NOMO-1 (cell line): ENCODE measurements around the gene SF3A2.

Experiments used
- DNase-seq, 2 experiments: peaks; one replicate each; lab custom pipeline; 2025; ENCODE audit not compliant: unreplicated experiment in 2 of 2; lab: John Stamatoyannopoulos, UW

SF3A2 gene

DNA sequence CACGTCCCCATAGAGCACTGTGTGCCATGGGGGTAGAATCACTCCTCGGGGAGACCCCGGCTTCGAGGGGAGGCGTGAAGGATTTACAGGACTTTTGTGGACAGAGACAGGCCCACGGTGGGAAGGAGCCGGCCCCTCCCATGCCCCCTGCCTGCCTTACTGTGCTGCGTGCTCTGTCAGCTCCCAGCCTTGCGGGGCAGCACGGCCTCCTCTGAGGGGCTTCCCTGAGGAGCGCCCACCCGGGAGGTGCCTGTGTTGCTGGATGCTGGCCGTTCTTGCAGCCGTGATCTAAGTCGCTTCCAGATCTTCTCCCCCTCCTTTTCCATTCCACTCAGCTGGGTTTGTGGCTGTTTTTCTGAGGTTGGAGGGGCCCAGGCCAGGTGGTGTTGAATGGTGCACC lies 29.6 kb upstream of the SF3A2 start:
- DNase-seq, result no peak

DNA sequence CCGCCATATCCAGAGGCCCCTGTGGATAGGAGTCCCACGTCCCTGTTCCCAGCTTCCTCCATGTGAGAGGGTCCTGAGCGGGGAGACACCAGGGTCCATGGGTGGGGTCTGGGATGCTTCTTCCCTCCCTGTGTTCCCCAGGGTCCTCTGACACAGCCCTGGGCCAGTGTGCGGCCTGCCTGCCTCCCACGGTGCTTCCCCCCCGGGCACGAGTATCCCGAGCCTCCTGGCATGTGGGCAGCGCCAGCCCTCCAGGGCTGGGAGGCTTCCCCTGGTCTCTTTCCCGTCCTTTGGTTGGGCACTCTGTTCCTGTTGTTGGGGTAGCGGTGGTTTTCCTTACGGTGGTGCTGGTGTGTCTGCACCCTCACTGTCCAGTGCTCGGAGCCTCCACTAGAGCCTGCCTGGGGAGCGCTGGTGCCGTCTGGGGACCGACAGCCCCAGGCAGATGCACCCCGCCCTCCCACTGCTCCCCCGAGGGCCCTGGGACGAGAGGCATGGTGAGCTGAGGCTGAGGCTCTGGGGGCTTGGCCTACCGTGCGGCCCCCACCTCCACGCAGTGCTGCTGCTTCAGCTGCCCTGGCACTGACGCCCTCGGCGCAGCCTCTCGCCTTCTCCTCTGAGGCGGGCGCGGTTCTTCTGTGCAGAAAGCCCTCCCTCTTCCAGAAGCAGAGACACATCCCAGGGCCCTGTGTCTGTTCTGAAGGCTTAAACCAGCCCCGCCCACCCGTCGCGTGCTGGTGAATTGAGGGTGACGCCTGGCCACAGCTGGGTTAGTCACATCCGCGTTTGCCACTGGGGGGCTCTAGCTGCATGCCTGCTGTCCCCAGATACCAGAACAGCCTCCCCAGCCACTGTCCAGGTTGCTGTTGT lies 28.4 kb upstream of the SF3A2 start:
- no peak for DNase-seq

DNA sequence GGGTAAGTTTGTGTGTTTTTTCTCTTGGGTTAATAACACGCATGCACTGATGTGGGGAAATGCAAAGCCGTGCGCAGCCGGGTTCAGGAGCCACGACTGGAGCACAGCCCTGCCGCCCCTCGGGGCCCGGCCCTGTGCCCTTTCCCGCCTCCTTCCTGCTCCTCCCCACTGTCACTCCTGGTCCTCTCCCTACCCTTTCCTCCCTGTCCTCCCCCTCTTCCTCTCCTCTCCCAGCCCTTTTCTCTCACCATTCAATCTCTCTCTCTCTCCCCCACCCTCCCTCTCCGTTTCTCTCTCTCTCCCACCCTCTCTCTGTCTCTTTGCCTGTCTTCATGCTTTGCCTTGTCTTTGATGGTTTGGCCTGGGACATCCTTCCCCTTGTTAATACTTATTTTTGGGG lies 27.6 kb upstream of the SF3A2 start:
- DNase-seq, result no peak

- DNase-seq, result no peak
Observed at GRCh38 chr19:2209408-2209807, 27.2 kb upstream of the SF3A2 start.

DNA sequence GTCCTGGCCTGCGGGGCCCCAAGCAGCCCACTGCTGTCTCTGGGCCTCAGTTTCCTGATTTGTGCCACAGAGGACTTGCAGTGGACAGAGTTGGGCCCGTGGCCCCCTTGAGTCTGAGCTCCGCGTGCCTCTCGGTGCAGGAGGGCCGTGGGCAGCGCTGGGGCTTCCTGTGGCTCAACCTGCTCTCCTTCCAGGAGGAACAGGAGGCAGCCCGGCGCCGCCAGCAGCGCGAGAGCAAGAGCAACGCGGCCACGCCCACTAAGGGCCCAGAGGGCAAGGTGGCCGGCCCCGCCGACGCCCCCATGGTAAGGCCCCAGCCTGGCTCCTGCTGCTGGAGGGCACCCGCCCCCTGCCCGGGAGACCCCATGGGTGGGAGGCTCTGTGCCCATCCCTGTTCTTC lies 26.4 kb upstream of the SF3A2 start:
- no peak for DNase-seq

DNA sequence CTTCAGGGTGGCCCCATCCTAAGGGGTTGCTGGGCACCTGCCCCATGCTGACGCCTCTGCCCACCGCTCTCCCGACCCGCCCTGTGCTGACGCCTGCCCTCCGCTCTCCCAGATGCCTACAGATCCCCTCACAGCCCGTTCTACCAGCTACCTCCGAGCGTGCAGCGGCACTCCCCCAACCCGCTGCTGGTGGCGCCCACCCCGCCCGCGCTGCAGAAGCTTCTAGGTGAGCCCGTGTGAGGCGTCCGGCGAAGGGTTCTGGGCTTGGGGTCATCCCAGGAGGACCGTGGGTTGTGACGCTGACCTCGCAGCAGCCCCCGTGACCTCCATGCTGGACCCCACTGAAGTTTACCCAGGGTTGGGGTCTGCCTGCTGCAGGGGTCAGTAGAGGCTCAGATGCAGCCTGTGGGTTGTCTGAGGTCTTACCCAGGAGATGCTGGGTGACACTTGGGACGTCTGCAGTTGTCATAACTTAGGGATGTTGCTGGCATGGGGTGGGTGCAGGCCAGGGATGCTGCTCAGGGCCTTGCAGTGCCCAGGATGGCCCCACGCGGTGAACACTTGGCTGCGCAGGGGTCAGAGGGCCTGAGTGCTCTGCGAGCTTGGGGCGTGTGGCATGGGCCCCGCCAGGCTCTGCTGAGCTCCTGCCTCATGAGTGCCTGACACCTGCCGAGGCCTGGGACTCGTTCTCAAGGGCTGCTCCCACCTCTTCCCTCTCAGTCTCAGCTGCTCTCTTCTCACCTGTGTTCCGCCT lies 25.5 kb upstream of the SF3A2 start:
- no peak for DNase-seq

- no peak for DNase-seq
Observed at GRCh38 chr19:2212861-2213711, 23.5 kb upstream of the SF3A2 start.

GRCh38 chr19:2213799-2214198 lies 22.8 kb upstream of the SF3A2 start:
- DNase-seq, result no peak

DNA sequence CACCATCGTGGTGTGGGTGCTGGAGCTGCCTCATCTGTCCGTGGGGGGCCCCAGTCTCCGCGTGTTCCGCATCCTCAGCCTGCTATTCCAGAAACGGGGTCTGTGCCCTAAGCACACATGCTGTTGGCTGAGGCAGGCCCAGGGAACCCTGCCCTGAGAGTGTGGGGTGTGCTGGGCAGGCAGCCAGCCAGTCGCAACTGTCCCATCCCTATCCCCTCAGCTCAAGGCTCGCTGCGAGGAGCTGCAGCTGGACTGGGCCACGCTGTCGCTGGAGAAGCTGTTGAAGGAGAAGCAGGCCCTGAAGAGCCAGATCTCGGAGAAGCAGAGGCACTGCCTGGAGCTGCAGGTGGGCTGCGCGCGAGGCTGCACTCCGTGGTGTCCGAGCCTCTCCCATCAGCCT lies 22.4 kb upstream of the SF3A2 start:
- no peak for DNase-seq

DNA sequence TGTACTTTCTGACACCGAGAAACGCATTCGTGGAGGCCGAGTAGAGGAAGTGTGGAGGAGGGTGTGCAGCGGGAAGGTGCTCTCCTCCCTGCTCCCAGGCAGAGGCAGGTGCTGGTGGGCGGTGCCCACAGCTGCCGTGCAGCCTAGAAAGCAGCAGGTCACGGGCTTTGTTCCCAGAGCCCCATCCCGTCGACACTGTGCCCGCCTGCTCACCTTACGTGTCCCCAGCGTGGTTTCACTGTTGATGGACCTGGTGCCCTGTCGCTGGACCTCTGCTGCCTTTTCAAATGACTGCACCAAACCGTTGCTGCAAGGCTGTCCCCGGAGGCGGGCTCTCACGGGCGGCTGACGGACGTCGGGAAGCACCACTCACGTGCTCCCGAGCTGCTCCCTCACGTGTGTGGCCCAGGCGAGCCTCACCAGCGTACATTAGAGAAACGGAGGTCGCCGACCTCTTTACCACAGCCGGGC lies 21.3 kb upstream of the SF3A2 start:
- DNase-seq, result no peak

- DNase-seq, result no peak
Observed at GRCh38 chr19:2216361-2217225, 20.0 kb upstream of the SF3A2 start.

DNA sequence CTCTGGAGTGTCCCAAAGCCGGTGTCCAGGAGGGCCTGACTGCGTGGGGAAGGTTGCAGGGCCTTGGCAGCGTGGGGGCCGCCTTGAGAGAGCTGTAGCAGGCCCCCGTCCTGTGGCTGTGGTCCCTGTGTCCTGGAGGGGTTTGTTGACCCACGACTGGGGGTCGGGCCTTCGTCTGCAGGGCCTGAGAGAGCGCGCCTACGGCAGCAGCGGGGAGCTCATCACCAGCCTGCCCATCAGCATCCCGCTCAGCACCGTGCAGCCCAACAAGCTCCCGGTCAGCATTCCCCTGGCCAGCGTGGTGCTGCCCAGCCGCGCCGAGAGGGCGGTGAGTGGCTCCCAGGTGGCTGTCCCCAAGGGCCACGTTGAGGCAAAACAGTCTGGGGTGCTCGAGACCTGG lies 19.0 kb upstream of the SF3A2 start:
- DNase-seq, result no peak

GRCh38 chr19:2219726-2220125 lies 16.9 kb upstream of the SF3A2 start:
- no peak for DNase-seq

- DNase-seq, result no peak
Observed at GRCh38 chr19:2221250-2221831, 15.3 kb upstream of the SF3A2 start.

GRCh38 chr19:2221918-2222317 lies 14.7 kb upstream of the SF3A2 start:
- no peak for DNase-seq

- DNase-seq, result no peak
Observed at GRCh38 chr19:2223391-2223790, 13.2 kb upstream of the SF3A2 start.

DNA sequence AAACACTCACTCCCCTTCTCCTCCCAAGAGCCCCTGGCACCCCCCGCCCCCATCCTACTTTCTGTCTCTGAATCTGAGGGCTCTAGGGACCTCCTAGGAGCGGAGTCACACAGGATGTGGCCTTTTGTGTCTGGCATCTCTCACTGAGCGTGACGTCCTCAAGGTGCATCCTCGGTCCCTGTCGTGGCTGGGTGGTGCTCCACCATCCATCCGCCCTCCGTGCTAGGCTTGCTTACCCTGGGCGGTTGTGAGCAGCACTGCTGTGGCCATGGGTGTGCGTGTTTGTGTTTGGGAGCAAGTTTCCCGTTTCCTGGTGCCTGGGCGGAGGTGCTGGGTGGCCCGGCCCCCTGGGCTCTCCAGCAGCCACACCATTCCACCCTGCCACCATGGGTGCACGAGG lies 12.7 kb upstream of the SF3A2 start:
- no peak for DNase-seq

DNA sequence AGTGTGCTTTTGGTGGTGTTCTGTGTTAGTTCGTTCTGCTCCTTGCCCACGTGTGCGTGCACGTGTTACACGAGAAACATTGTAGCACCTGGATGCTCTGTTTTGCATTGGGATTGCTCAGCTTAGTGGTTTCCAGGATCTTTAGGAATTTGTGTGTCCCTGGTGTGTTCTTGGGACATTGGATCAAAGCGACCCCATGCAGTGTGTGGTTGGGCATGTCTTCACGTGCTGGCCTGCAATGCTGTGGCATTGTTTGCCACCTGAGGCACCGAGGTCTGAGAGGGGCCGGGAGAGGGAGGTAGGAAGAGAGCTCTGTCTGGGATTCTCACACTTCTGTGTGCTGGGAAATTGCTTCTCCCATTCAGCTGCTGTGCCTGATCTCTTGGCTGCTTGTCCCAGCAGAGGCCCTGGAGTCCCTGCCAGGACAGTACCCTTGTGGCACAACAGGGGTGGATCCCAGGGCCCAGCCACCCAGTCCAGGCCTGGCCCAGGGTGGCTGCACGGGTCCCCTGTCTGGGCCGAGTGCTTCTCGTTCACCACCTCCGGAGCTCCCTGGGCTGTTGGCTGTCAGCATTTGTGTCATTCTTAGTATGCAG lies 11.8 kb upstream of the SF3A2 start:
- no peak for DNase-seq

- DNase-seq, result no peak
Observed at GRCh38 chr19:2225415-2226050, 11.1 kb upstream of the SF3A2 start.
